Duodenal mucosa (tissue), 2 donors: ENCODE results near the gene GSG1L.

ENCODE experiments used
- H3K27ac ChIP-seq: one replicate; pipeline ENCODE4 v1.7.0; 2013; ENCODE audit warnings: low read depth, low read length
- H3K27me3 ChIP-seq, 2 donors: one replicate each; pipeline ENCODE4 v1.7.0; 2013; ENCODE audit warnings: low read length in 2 of 2, control low read depth in 1 of 2; ENCODE audit not compliant: insufficient read depth in 2 of 2, control insufficient read depth in 1 of 2
- H3K36me3 ChIP-seq, 2 donors: one replicate each; pipeline ENCODE4 v1.7.0; 2013; ENCODE audit warnings: low read length in 2 of 2, control low read depth in 1 of 2; ENCODE audit not compliant: insufficient read depth in 2 of 2, control insufficient read depth in 1 of 2
- H3K4me1 ChIP-seq, 2 donors: one replicate each; pipeline ENCODE4 v1.7.0; 2013; ENCODE audit warnings: low read length in 2 of 2, control low read depth in 1 of 2; ENCODE audit not compliant: insufficient read depth in 2 of 2, control insufficient read depth in 1 of 2
- H3K4me3 ChIP-seq, 2 donors: one replicate each; pipeline ENCODE4 v1.7.0; 2013; ENCODE audit warnings: low read length in 2 of 2, low read depth in 1 of 2
- H3K9ac ChIP-seq, 2 donors: one replicate each; pipeline ENCODE4 v1.7.0; 2013; ENCODE audit warnings: low read length in 2 of 2, low read depth in 1 of 2
- H3K9me3 ChIP-seq, 2 donors: one replicate each; pipeline ENCODE4 v1.7.0; 2013; ENCODE audit warnings: low read length in 2 of 2, control low read depth in 1 of 2; ENCODE audit not compliant: control insufficient read depth in 1 of 2

The GSG1L gene

GRCh38 chr16:27784351-27785306, 278.9 kb downstream of the GSG1L start:
- Histone ChIP-seq H3K4me1 (no peaks in the 10 kb centered on the region), H3K9me3 (no peaks in the 10 kb centered on the region), H3K27ac (no peak overlapping the region), H3K4me3 (no peak overlapping the region), H3K36me3 (no peaks in the 10 kb centered on the region), H3K27me3 (peaks cover 0 to 4% of the 10 kb centered on the region in 2 donors), H3K9ac (no peak overlapping the region)

DNA sequence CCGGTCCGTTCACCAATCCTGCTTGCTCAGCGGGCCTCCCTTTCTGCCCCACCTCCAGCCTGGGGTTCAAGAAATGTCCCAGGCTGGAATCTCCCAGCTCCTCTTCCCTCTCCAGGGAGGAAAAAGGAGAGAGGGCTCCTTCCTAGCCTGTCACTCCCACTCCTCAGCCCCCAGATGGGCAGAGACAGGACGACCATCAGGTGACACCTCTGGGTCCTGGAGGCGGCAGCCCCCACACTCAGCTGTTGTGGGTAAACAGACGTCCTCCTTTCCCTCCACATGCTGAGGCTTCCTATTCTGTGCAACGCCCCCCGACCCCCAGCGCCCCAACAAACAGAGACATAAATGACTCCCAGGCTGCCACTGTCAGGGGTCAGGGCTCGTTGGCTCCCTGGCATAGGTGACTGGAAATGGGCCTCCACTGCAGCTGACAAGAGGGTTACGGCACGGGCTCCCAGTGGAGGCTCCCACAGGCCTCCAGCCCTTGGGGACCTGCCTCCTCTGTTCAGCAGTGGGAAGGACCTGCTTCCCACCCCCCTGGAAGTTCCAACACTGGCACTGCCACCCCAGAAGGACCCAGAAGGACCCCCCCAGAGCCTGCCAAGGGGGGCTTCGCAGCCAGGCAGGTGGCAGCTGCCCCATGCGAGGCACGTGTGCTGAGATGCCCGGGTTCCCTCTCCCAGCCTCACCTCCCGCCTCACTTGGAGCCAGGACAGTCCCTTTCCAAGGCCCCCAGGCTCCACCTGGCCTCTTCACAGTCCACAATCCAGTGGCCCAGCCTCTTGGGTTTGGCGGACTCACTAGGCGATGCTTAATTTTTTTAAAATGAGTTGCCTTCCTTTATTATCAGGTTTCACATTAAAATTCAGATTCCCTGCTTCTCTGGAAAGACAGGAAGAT, 281.3 kb downstream of the GSG1L start:
- Histone ChIP-seq H3K9ac (no peak overlapping the region), H3K27me3 (peaks cover 0 to 4% of the 10 kb centered on the region in 2 donors), H3K4me1 (no peaks in the 10 kb centered on the region), H3K27ac (no peak overlapping the region), H3K4me3 (no peak overlapping the region), H3K9me3 (no peaks in the 10 kb centered on the region), H3K36me3 (peaks cover 0 to 5% of the 10 kb centered on the region in 2 donors)

GRCh38 chr16:27781195-27781524, 282.4 kb downstream of the GSG1L start:
- no peak overlapping the region for H3K9ac ChIP-seq
- peaks cover 0 to 5% of the 10 kb centered on the region in 2 donors for H3K36me3 ChIP-seq
- no peaks in the 10 kb centered on the region for H3K4me1 ChIP-seq
- no peak overlapping the region for H3K27ac ChIP-seq
- no peaks in the 10 kb centered on the region for H3K9me3 ChIP-seq
- no peak overlapping the region for H3K4me3 ChIP-seq
- H3K27me3 ChIP-seq, result peaks cover 0 to 4% of the 10 kb centered on the region in 2 donors

- Histone ChIP-seq H3K4me1 (no peaks in the 10 kb centered on the region), H3K9me3 (no peaks in the 10 kb centered on the region), H3K9ac (no peak overlapping the region), H3K27me3 (peaks cover 0 to 4% of the 10 kb centered on the region in 2 donors), H3K36me3 (peaks cover 0 to 5% of the 10 kb centered on the region in 2 donors), H3K4me3 (no peak overlapping the region), H3K27ac (no peak overlapping the region)
Measured at GRCh38 chr16:27780468-27781194, 282.9 kb downstream of the GSG1L start.

DNA sequence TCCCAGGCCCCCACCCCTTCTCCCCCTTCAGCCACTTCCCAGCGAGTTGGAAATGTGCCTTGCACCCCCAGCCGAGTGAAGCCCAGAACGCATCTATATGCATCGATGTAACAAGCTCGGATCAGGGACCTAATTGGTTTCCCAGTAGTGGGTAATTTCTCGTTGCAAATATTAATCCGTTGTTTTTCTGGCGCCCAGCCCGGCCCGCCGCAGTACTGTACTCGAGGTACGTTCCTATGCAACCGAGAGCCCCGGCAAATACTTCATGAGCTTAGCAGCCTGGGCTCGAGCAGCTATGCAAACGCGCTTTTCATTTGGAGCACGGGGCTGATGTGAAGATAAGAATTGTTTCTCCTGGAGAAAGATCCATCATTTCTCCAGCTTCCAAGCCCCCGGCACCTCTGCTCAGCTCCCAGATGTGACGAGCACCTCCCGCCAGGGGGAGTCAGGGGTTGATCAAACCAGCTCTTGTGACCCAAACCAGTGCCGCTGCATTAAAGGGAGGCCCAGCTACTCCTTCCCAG, 283.8 kb downstream of the GSG1L start:
- Histone ChIP-seq H3K27ac (no peak overlapping the region), H3K36me3 (peaks cover 0 to 8% of the 10 kb centered on the region in 2 donors), H3K4me3 (no peak overlapping the region)

GRCh38 chr16:27778926-27779570, 284.5 kb downstream of the GSG1L start:
- no peaks in the 10 kb centered on the region for H3K4me1 ChIP-seq
- H3K9me3 ChIP-seq, result no peaks in the 10 kb centered on the region
- peaks cover 0 to 4% of the 10 kb centered on the region in 2 donors for H3K27me3 ChIP-seq
- no peak overlapping the region for H3K4me3 ChIP-seq
- no peak overlapping the region for H3K27ac ChIP-seq
- H3K36me3 ChIP-seq, result peaks cover 0 to 8% of the 10 kb centered on the region in 2 donors
- H3K9ac ChIP-seq, result no peak overlapping the region

More for the DNA sequence above, 283.8 kb downstream of the GSG1L start:
- H3K9ac ChIP-seq, result no peak overlapping the region
- no peaks in the 10 kb centered on the region for H3K9me3 ChIP-seq
- peaks cover 0 to 4% of the 10 kb centered on the region in 2 donors for H3K27me3 ChIP-seq
- H3K4me1 ChIP-seq, result no peaks in the 10 kb centered on the region

GRCh38 chr16:27778171-27778925, 285.2 kb downstream of the GSG1L start:
- no peak overlapping the region for H3K27ac ChIP-seq

DNA sequence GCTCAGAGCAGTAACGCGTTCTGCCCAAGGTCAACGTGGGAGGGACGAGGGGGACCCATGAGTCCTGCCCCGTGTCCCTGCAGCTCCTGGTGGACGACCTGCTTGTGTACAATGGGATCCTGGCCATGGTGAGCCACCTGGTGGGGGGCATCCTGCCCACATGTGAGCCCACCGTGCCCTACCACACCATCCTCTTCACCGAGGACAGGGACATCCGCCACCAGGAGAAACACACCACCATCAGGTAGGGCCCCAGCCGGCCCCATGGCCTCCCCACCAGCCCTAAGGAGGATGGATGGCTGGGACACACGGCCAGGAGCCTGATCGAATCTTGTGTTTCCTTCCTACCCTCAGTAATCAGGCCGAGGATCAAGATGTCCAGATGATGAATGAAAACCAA, 286.0 kb downstream of the GSG1L start:
- no peaks in the 10 kb centered on the region for H3K27me3 ChIP-seq
- no peaks in the 10 kb centered on the region for H3K9me3 ChIP-seq
- H3K4me3 ChIP-seq, result no peak overlapping the region
- H3K4me1 ChIP-seq, result no peaks in the 10 kb centered on the region
- no peak overlapping the region for H3K27ac ChIP-seq
- H3K36me3 ChIP-seq, result peaks cover 6 to 11% of the 10 kb centered on the region in 2 donors
- no peak overlapping the region for H3K9ac ChIP-seq

More at GRCh38 chr16:27778171-27778925, 285.2 kb downstream of the GSG1L start:
- H3K9me3 ChIP-seq, result no peaks in the 10 kb centered on the region
- no peak overlapping the region for H3K4me3 ChIP-seq
- H3K4me1 ChIP-seq, result no peaks in the 10 kb centered on the region
- peaks cover 4 to 8% of the 10 kb centered on the region in 2 donors for H3K36me3 ChIP-seq
- H3K9ac ChIP-seq, result no peak overlapping the region
- H3K27me3 ChIP-seq, result peaks cover 0 to 4% of the 10 kb centered on the region in 2 donors
